A172 (cell line): ENCODE data around the gene CACNA1C. TPM values are rescaled to one million over a fixed set of nuclear protein-coding genes. Genes with fewer than 3 reads are reported as not detected.

Experiments used
- DNase-seq: peaks from one replicate; pipeline ENCODE4 v3.0.0-alpha.2; 2015; ENCODE audit warnings: low spot score
- total RNA-seq: library from RNA; depleted of rRNA; stranded (reverse); fragments of >200 nt; shearing (Covaris generic); gene quantifications from 2 replicates; pipeline ENCODE4 v1.2.3, GENCODE V29; 2014

The CACNA1C gene
- total RNA-seq, 1 experiment from 2014 or later: 0.05 TPM

DNA sequence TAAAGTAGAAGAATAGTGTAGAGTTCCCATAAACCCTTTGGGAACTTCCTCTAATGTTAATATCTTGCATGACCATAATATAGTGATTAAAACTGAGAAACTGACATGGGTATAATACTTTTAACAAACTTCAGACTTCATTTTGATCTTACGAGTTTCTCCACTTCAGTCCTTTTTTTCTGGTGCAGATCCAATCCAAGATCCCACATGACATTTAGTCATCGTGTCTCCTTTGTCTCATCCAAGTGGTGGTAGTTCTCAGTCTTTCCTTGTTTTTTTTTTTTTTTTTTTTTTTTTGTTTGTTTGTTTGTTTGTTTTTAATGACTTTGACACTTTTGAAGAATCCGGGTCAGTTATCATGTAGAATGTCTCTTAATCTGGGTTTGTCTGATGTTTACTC is 179.2 kb downstream of the CACNA1C start:
- DNase-seq: no peak

DNA sequence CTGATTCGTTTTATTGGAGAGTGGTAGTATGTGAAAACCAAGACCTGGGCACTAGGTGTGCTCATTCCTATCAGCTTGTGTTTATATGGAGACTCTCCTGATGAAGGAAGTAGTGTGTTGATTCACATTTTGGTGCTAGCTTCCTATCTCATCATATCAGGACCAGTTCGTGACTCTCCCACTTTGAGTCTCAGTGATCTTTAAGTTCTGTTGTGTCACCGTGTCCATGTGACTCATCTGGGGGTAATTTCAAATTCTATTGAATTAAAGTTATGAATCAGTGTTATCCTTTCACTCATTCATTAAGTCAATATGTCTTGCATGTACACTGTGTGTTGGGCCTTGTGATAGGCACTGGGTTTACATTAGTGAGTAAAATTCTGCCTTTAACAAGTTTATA is 180.2 kb downstream of the CACNA1C start:
- no peak for DNase-seq

DNA sequence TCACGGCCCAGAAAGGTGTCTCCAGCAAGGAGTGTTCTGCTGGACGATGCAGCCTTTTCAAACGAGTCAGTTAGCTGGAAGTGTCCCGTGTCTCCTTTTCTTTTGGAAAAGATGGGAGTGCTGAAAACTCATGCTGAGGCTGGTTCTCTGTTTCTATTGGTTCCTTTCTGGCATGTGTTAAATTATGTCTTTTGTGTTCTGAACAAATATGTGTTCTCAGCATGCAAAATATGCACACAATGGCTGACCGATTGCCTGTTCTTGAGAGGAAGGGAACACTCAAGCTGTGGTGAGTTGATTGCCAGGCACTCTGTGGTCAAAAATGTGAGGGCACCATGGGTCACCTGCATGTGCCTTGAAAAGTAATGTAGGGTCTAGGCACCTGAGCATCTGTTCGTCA is 181.3 kb downstream of the CACNA1C start:
- DNase-seq: no peak

DNA sequence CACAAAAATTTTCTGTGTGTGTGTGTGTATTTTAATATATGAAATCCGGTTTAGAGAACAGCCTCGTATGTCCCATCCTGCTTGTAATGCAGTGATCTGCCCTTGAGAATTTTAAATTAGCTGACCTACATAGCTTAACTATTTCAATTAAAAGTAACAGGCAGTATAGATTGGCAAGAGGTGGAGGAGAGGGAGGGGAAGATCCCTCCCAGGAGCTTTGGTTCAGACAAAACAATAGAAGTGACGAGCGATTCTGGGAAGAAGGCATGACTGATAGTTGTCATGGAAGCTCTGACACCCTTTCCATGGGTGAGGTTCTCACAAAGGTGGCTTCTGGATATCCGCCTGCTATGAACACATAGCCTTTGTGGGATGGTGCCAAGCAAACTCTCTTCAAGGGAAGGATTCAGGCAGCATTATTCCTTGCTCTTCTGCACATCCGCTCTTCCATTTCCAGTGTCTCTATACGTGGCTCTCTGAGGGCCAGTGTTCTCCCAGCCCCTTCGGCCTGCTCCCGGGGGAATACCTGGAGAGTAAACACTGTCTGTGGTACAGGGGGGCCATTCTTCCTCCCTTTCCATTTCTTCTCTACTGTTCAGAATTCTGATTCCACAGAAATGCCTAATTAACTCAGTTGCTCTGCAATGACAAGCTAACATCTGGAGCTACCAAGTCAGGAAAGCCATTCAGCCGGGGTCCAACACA is 182.0 kb downstream of the CACNA1C start:
- no peak for DNase-seq

DNA sequence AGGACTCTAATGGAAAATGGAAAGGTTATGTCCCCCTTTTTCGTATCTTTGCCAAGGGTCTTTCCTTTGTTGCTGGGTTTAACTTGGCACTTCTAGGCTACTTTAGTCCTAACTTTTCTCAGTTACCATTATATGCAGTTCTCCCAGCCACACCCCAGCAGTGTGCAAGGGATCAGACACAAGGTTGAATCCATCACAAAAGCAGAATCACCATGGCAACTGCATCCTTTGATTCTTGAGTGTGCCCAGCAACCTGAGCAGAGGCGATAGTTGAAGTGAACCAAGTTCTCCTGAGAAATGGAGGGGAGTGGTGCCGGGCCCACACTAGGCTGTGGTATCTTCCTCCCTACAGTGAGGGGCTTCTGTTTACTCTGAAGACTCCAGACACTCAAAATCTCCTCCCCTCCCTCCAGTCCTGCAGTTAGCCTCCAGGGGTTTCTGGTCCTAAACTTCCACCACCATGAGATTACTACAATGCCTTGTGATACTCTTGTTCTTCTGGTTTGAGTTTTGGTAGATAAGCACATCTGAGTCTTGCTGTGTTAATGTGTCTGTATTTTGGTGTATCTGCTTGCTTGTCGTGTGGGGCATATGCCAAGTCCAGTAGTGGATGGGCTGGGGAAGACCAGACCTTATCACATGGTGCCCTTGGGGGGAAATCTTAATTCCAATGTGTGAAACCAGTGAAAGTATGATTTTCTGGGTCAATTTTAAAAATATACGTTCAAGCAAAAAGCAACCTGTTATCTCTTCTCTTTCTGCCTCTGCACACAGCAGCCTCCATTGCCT is 183.9 kb downstream of the CACNA1C start:
- DNase-seq: no peak

DNA sequence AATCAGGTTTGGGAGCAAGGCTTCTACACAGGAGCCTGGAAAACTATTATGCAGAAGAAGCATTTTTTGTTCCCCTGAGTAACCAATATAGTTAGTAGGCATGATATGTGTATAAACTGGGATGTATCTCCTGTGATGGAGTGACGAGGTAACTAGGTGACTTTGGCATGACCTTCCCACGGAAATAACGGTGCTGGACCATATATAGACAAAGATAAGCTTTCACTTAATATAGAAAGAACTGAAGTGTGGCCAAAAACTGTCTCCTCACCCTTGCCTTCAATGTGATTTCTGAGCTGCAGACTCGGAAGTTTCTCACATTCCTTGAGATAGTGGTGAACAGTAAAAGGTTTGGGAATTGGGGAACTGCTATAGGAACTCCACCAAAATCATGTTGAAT is 185.3 kb downstream of the CACNA1C start:
- no peak for DNase-seq

DNA sequence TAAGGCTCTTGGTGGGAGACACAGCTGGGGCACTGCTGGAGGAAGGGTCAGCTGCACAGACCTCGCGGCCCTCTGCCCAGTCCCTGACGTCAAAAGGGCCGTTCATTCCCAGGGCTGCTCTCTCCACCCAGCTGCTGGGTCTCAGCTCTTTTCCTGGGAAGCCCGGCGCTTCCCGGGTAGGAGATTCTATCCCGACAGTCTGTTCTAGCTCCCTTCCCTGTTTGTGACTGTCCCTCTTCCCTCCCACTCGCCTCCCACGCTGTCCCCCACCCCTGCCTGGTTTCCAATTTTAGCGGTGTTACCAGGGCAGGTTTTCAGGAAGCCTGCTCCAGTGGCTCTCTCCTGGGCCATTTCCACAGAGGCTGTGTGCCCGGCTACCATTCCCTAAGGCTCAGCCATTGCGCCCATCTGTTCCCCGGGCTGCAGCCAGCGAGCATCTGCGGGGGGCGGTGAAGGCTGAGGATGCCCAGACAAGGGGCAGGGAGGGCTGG is 186.6 kb downstream of the CACNA1C start:
- no peak for DNase-seq

DNA sequence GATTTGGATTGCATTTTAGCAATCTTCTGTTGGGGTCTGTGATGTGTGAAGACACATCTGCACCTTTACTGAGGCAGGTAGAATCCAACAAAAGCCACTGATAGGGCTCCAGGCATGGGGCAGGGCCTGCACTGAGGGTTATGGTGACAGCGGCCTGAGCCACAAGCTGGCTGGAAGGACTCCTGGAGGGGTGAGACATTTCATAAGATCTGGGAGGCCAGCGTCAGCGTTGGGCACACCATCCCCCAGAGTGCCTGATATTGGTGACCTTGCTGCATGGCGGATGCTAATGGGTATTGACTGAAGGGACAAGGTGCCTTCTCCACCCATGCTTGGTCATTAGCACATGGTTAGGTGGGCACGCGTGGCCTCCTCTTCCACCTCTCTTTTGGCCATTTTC is 187.6 kb downstream of the CACNA1C start:
- no peak for DNase-seq

DNA sequence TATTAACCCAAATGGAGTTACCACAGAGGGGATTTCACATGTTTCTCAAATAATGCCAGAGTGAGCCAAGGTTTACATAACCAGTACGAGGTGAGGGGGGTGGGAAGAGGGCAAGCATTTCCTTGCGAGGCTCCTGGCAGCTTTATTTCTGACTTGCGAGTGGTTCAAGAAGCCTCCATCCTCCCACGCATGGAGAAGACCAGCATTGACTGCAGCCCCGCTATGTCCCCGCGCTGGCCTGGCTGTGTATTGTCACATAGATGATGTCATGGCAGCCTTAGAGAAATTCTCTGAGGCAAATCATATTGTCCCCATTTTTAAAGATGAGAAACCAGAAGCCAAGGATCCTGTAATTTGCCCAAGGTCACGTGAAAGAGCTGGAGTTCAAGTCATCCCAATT is 188.2 kb downstream of the CACNA1C start:
- no peak for DNase-seq

DNA sequence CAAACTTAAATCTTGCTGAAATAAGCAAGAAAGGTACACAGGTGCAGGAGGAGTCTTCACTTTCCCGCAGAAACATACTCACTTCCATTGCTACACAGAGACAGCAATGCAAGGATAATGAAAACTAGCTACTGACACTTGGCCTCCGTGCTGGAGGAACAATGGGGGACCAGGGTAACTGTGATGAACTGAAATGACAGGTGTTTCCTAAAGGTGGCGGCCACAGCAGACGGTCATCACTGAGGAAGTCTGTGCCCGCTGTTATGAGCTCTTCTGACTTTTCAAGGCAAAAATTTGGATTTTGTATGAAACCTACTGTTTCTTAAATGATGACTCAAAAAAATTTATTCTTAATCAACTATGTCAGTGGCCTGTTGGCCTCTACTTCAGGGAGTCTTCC is 189.4 kb downstream of the CACNA1C start:
- DNase-seq: no peak

DNA sequence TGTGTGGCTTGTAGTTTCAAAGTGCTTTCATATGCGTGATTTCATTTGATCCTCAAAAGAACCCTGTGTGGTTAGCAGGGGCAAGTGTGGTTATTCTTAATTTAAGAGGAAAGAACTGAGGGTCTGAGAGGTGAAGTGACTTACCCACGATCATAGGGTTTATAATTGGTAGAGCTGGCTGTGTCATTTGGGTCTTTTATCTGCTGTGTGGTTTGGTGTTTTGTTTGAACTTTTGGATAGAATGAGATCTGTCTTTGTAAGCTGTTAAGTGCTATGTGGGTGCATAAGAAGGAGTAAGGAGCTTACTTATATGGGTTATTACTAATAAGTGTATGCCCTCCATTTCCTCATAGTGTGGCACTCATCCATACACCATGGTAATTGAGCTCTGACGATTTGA is 190.0 kb downstream of the CACNA1C start:
- DNase-seq: no peak

DNA sequence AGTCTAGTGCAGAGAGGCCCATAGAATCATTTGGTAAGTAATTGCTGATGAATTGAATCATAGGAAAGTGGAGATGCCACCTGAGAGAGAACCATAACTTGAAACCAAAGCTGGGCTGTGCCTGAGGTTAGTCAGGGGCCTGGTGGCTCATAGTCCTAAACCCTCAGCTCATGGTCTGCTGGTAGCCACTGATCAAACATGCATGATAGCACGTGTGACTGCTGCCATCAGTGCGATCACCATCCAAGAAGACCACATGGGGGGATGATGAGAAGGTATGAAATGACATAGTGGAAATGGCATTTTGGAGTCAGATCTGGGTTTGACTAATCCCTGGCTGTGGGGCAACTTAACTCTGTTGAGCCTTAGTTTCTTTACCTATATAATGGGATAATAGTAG is 190.5 kb downstream of the CACNA1C start:
- DNase-seq: no peak

DNA sequence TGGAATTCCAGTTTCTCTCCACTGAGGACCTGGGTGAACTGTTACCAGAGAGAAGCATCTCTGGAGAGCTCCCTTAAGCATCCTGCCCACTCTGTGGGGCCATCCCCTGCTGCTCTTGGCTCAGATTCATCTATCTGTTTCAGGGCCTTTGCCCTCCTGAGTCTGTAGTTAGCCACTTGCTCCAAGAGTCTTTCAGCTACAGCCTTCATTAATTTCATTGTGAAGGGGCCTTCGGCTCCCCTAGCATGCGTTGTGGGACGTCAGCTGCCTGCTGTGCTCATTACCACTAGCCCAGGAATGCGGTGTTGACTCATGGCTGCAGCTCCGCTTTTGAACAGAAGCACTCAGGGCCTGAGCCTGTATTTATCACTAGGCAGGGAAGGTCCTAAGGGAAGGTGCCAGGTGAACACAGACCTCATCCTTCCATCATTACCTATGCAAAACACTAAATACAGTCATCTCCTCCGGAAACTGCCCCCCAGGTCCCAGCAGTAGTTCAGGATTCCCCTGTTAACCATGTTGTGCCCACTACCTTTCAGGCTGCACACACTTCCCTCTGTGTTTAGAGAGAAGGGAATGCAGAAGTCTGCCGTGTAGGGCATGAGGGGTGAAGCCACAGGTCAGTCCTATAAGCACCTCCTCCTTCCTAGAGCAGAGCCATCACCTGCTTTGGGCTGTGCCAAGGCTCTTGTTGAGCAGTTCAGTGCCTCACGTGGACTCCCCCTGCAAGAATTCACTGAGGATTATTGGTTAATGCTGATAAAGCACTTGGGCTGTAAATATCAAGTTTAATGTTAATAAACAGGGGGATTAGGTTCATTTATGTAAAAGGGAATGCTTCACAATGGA is 191.4 kb downstream of the CACNA1C start:
- peak; percentile 82 for DNase-seq

DNA sequence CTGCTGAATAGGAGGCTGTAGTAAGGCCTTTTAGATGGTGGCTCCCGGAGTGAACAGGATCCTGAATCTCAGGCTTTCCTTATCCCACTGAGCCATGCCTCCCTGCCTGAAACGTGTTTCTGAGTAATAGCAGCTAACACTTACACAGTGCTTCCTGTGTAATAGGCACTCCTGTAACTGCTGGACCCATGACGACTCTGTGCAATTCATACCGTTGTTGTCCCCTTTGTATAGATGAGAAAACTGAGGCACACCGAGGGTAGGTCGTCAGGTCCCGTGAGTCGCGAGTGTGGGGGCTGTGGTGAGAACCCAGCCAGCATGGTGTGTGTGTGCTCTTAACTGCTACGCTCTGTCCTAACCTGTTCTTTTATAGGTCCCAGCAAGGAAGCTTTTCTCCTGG is 193.6 kb downstream of the CACNA1C start:
- no peak for DNase-seq

DNA sequence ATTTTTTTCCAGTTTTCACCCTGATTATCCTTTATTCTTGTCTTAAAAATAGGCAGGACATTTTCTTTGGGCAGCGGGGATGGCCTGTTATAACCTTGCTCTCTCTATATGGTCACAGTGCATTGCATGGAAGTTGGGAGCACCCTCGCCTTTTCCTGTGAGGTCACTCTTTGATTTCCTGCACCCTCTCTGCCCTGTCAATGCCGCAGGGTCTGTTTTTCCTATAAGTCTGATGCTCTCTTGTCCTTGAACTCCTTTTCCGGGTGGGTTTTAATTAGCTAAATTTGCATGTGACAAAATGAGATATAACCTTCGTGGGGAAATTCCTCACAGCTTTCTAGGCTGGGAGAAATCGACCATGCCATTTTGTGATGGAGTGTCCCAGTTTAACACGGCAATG is 194.3 kb downstream of the CACNA1C start:
- DNase-seq: no peak

DNA sequence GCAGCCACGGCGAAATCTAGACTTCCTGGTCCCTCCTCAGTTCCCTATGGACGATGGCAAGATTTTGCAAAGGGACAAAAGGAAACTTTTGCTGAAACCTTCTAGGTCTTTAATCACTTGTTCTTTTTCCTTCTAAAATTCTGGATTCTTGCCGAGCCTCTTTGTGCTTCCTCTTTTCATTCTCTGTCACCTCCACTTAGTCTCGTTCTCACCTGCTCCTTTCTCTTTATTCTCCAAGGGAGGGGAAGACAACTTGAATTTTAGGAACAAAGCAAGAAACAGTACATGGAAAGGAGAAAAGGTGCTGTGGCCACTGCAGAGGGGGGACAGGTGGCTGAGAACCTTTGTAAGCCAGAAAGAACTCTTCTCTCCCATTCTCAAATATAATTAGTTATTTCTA is 194.8 kb downstream of the CACNA1C start:
- no peak for DNase-seq

DNA sequence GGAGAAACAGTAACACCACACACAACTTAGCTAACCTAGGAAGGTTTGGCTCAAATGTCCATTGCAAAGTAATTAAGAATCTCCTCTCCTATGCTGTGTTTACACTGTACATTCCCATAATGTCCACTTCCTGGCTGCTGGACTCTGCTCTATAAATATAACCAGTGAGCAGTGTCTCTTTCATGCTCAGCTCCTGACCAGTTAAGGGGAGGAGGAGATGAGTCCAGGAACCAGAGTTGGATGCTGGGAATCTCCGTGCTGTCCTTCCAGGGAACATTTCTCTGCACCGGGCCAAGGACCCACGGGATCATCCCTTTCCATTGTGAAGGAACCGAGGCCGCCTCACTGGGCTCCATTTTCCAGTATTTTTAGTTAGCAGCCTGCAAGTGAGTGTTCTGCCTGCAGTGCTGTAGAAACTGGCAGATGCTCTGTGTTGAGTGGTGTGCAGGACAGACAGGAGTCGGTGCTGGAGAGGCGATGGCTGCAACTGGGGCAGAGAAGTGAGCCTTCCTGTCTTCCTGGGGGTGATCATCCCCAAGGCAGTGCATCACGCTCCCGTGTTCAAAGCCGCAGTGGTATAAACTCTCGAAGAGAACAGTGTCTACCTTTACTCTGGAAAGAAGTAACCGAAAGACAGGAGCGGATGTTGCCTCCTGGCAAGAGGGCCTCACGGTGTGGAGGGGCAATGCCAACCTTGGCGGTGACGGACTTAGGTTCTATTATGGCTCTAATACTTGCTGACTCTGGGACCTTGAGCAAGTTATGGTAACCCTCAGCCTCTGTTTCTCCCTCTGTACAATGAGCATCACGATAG is 195.5 kb downstream of the CACNA1C start:
- DNase-seq: peak; percentile 19

DNA sequence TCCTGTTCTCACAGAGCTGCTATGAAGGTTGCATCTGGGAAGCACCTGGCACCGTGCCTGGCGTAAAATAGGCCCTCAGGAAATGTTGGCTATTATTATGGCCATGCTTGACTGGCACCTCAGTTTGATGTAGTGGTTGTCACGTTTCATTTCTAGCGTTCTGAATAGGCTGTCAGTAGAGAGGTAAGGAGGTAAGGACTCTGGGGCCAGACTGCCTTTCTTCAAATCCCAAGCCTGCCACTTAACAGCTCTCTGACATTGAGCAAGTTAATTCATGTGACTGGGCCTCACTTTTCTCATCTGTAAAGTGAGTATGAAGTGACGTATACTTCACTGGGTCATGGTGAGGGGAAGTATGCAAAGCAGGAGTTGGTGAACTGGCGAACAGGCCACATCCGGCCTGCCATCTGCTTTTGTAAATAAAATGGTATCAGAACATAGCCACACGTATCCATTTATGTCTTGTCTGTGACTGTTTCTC is 196.2 kb downstream of the CACNA1C start:
- DNase-seq: no peak

DNA sequence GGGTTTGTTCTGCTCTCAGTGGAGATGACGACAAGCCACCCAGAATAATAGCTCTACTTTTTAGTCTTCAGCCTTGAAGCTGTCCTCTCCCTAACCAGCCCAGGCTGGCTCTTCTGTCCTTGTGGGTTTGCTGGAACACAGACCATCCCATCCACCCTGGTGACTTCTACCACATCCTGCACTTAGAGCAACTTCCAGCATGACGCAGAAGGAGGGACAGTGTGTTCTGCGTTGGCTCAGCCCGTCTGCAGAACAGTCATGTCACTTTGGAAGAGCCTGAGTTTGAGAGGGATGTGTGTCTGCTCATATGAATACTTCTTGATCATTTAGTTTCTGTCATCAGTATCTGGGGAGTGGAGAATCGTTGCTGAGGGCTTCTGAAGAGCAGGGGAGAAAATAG is 198.0 kb downstream of the CACNA1C start:
- no peak for DNase-seq

DNA sequence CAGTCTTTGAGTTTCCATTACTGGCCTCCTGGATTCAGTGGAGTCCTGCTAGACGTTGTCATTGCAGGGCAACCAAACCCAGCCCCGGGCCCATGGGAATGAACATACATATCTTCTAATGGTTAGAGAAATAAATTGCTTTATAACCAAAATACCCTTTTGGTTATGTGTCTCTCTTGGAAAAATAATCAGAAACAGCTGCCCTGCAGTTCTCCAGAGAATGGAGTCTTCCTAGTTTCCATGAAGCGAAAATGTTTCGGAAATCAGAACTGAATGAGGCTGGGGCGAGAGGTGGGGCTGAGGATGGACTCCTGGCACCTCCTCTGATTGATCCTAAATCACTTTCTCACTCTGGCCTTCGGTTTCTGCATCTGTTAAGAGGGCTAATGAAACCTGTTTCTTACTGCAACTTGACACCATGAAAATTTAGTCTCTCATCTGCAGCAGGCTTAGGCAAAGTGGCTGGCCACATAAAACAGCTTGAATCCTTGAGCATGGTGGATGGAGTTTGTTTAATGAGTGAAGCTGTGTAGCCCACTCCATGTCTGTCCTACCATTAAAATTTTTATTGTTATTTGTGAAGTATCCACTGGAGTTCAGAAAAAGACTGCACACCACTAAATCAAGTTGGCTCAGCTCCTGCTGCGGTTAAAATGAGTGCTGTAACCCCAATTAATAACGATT is 198.9 kb downstream of the CACNA1C start:
- DNase-seq: no peak

DNA sequence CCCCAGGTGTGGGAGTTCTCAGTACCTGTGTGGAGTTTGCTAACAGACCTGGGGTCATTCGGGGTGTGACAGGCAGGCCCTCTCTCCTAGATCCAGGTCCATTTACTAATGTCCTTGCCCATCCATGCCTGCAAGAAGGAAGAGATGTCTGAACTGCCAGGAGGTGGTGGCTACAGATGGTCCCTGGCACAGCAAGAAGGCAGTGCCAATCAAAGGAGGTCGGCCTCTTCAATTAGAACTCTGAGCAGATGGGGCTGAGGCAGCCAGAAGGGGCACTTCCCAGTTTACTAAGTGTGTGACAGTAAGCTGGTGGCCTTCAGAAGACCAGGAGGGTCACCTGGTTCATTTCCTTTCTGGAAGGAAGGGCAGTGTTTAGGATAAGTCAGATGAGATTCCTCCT is 202.5 kb downstream of the CACNA1C start:
- no peak for DNase-seq
